GM19023 (cell line): ENCODE results near the gene CPNE5.

Source experiments
- ATAC-seq: cut with Tn5 transposase; IDR thresholded peaks from one replicate; pipeline ENCODE4 v1.9.1; 2021; ENCODE audit warnings: mild to moderate bottlenecking, moderate library complexity; ENCODE audit not compliant: unreplicated experiment

The CPNE5 gene

GRCh38 chr6:36794713-36795065 lies 44.6 kb downstream of the CPNE5 start:
- ATAC-seq: no peak

- no peak for ATAC-seq
Observed at GRCh38 chr6:36793913-36794712, 45.1 kb downstream of the CPNE5 start.

- ATAC-seq: no peak
Observed at GRCh38 chr6:36793296-36793912, 45.8 kb downstream of the CPNE5 start.

- no peak for ATAC-seq
Observed at GRCh38 chr6:36791521-36792135, 47.6 kb downstream of the CPNE5 start.

- ATAC-seq: no peak
Observed at GRCh38 chr6:36791085-36791484, 48.2 kb downstream of the CPNE5 start.

- ATAC-seq: no peak
Observed at GRCh38 chr6:36788768-36789167, 50.5 kb downstream of the CPNE5 start.

GRCh38 chr6:36788186-36788585 lies 51.1 kb downstream of the CPNE5 start:
- ATAC-seq: no peak

GRCh38 chr6:36787210-36787609 lies 52.0 kb downstream of the CPNE5 start:
- no peak for ATAC-seq

GRCh38 chr6:36786055-36786675 lies 53.1 kb downstream of the CPNE5 start:
- no peak for ATAC-seq

- ATAC-seq: no peak
Observed at GRCh38 chr6:36784376-36784636, 54.9 kb downstream of the CPNE5 start.

GRCh38 chr6:36783603-36784375 lies 55.5 kb downstream of the CPNE5 start:
- no peak for ATAC-seq

GRCh38 chr6:36781669-36782068 lies 57.6 kb downstream of the CPNE5 start:
- ATAC-seq: no peak

- no peak for ATAC-seq
Observed at GRCh38 chr6:36780442-36781177, 58.6 kb downstream of the CPNE5 start.

- no peak for ATAC-seq
Observed at GRCh38 chr6:36779227-36779626, 60.0 kb downstream of the CPNE5 start.

GRCh38 chr6:36777801-36778200 lies 61.4 kb downstream of the CPNE5 start:
- ATAC-seq: no peak

GRCh38 chr6:36776167-36776566 lies 63.1 kb downstream of the CPNE5 start:
- ATAC-seq: no peak

GRCh38 chr6:36774331-36774730 lies 64.9 kb downstream of the CPNE5 start:
- no peak for ATAC-seq

GRCh38 chr6:36772397-36772796 lies 66.8 kb downstream of the CPNE5 start:
- no peak for ATAC-seq

- no peak for ATAC-seq
Observed at GRCh38 chr6:36771145-36771544, 68.1 kb downstream of the CPNE5 start.

- ATAC-seq: no peak
Observed at GRCh38 chr6:36769676-36770499, 69.4 kb downstream of the CPNE5 start.
